H9 (cell line): ENCODE results near the gene HOXA1. TPM values are rescaled to one million over a fixed set of nuclear protein-coding genes. Genes with fewer than 3 reads are reported as not detected.

Experiments used
- DNase-seq: peaks from one replicate; pipeline ENCODE4 v3.0.0-alpha.2; 2017
- H2AFZ ChIP-seq: one replicate; pipeline ENCODE4 v1.6.1; 2013; ENCODE audit warnings: mild to moderate bottlenecking, low read length, control low read depth, moderate library complexity
- H2AK5ac ChIP-seq: 2 replicates; pipeline ENCODE4 v1.6.1; 2013; ENCODE audit warnings: low read length, control low read depth, mixed read lengths; ENCODE audit not compliant: insufficient read length
- H2BK120ac ChIP-seq: one replicate; pipeline ENCODE4 v1.6.1; 2013; ENCODE audit warnings: low read depth, mild to moderate bottlenecking, low read length, control low read depth, inconsistent platforms; ENCODE audit not compliant: poor library complexity, severe bottlenecking
- H2BK12ac ChIP-seq: 2 replicates; pipeline ENCODE4 v1.6.1; 2013; ENCODE audit warnings: low read length, control low read depth, mixed read lengths, low read depth; ENCODE audit not compliant: insufficient read length
- H2BK15ac ChIP-seq: 2 replicates; pipeline ENCODE4 v1.6.1; 2013; ENCODE audit warnings: low read depth, low read length, control low read depth
- H2BK20ac ChIP-seq: one replicate; pipeline ENCODE4 v1.6.1; 2013; ENCODE audit warnings: low read depth, mild to moderate bottlenecking, low read length, control low read depth, inconsistent platforms; ENCODE audit not compliant: poor library complexity, severe bottlenecking
- H2BK5ac ChIP-seq: 2 replicates; pipeline ENCODE4 v1.6.1; 2013; ENCODE audit warnings: low read length, control low read depth, mixed read lengths; ENCODE audit not compliant: insufficient read length
- H3K14ac ChIP-seq: 2 replicates; pipeline ENCODE4 v1.6.1; 2013; ENCODE audit warnings: low read length, control low read depth; ENCODE audit not compliant: insufficient read depth
- H3K18ac ChIP-seq: 2 replicates; pipeline ENCODE4 v1.6.1; 2013; ENCODE audit warnings: low read depth, mild to moderate bottlenecking, mixed read lengths, low read length, control low read depth; ENCODE audit not compliant: insufficient read length
- H3K23ac ChIP-seq: 2 replicates; pipeline ENCODE4 v1.6.1; 2013; ENCODE audit warnings: low read length, control low read depth, mixed read lengths, low read depth; ENCODE audit not compliant: insufficient read length
- H3K23me2 ChIP-seq: 2 replicates; pipeline ENCODE4 v1.6.1; 2013; ENCODE audit warnings: low read depth, mild to moderate bottlenecking, mixed read lengths, low read length, control low read depth; ENCODE audit not compliant: insufficient read length, poor library complexity, severe bottlenecking
- H3K27ac ChIP-seq: 2 replicates; pipeline ENCODE4 v1.5.1; 2013; ENCODE audit warnings: low read length, control low read depth, mixed read lengths, low read depth; ENCODE audit not compliant: insufficient read length
- H3K27me3 ChIP-seq: 2 replicates; pipeline ENCODE4 v1.6.1; 2013; ENCODE audit warnings: low read length, control low read depth, inconsistent platforms; ENCODE audit not compliant: insufficient read depth
- H3K4ac ChIP-seq: 2 replicates; pipeline ENCODE4 v1.6.1; 2013; ENCODE audit warnings: low read depth, mild to moderate bottlenecking, control low read depth, inconsistent platforms, low read length, moderate library complexity
- H3K4me1 ChIP-seq: 2 replicates; pipeline ENCODE4 v1.6.1; 2013; ENCODE audit warnings: low read length, control low read depth, inconsistent platforms; ENCODE audit not compliant: insufficient read depth
- H3K4me2 ChIP-seq: 2 replicates; pipeline ENCODE4 v1.6.1; 2013; ENCODE audit warnings: low read length, control low read depth, mixed read lengths; ENCODE audit not compliant: insufficient read length, insufficient read depth
- H3K56ac ChIP-seq: 2 replicates; pipeline ENCODE4 v1.6.1; 2013; ENCODE audit warnings: low read depth, mild to moderate bottlenecking, mixed read lengths, low read length, control low read depth; ENCODE audit not compliant: insufficient read length
- H3K79me1 ChIP-seq: 2 replicates; pipeline ENCODE4 v1.6.1; 2013; ENCODE audit warnings: low read depth, mild to moderate bottlenecking, moderate library complexity, low read length, control low read depth, inconsistent platforms; ENCODE audit not compliant: insufficient read depth, poor library complexity, severe bottlenecking
- H3K79me2 ChIP-seq: 2 replicates; pipeline ENCODE4 v1.6.1; 2013; ENCODE audit warnings: low read length, control low read depth, inconsistent platforms; ENCODE audit not compliant: insufficient read depth
- H3K9ac ChIP-seq: 2 replicates; pipeline ENCODE4 v1.6.1; 2013; ENCODE audit warnings: low read length, control low read depth, mixed read lengths; ENCODE audit not compliant: insufficient read length; ENCODE audit errors: extremely low read depth
- H3K9me3 ChIP-seq: one replicate; pipeline ENCODE4 v1.6.1; 2013; ENCODE audit warnings: low read depth, low read length, inconsistent platforms; ENCODE audit not compliant: control insufficient read depth
- H3T11ph ChIP-seq: one replicate; pipeline ENCODE4 v1.6.1; 2013; ENCODE audit warnings: mild to moderate bottlenecking, low read length, control low read depth, inconsistent platforms
- H4K20me1 ChIP-seq: one replicate; pipeline ENCODE4 v1.6.1; 2013; ENCODE audit not compliant: control insufficient read depth, insufficient read length, insufficient read depth
- H4K5ac ChIP-seq: 2 replicates; pipeline ENCODE4 v1.6.1; 2013; ENCODE audit warnings: low read depth, mild to moderate bottlenecking, mixed read lengths, low read length, control low read depth; ENCODE audit not compliant: insufficient read length
- H4K8ac ChIP-seq: replicated peaks from 2 replicates; pipeline ENCODE4 v1.6.1; 2013; ENCODE audit warnings: low read length, control low read depth, mixed read lengths, low read depth; ENCODE audit not compliant: insufficient read length
- H4K91ac ChIP-seq: 2 replicates; pipeline ENCODE4 v1.6.1; 2013; ENCODE audit warnings: low read depth, mild to moderate bottlenecking, moderate library complexity, mixed read lengths, low read length, control low read depth; ENCODE audit not compliant: insufficient read length
- H3K27ac Mint-ChIP-seq, 3 experiments: 2 replicates in 2 of 3; 3 replicates in 1 of 3; pipeline ENCODE4 v1.8.0; 2020 to 2021; ENCODE audit warnings: mixed read lengths in 3 of 3, mild to moderate bottlenecking in 1 of 3, moderate library complexity in 1 of 3
- H3K27me3 Mint-ChIP-seq: 2 replicates; pipeline ENCODE4 v1.8.0; 2021; ENCODE audit warnings: low read depth, mild to moderate bottlenecking, moderate library complexity, mixed read lengths
- H3K36me3 Mint-ChIP-seq, 3 experiments: 2 replicates in 2 of 3; 3 replicates in 1 of 3; pipeline ENCODE4 v1.8.0; 2020 to 2021; ENCODE audit warnings: low read depth in 3 of 3, mixed read lengths in 3 of 3; ENCODE audit not compliant: insufficient read depth in 1 of 3
- H3K4me1 Mint-ChIP-seq, 2 experiments: 2 replicates each; pipeline ENCODE4 v1.8.0; 2020; ENCODE audit warnings: mixed read lengths in 2 of 2
- H3K4me3 Mint-ChIP-seq, 2 experiments: 2 replicates in 1 of 2; 3 replicates in 1 of 2; pipeline ENCODE4 v1.8.0; 2020 to 2021; ENCODE audit warnings: mild to moderate bottlenecking in 2 of 2, mixed read lengths in 2 of 2, moderate library complexity in 1 of 2
- H3K9me3 Mint-ChIP-seq, 2 experiments: 2 replicates in 1 of 2; 3 replicates in 1 of 2; pipeline ENCODE4 v1.8.0; 2020; ENCODE audit warnings: mild to moderate bottlenecking in 2 of 2, mixed read lengths in 2 of 2, moderate library complexity in 1 of 2
- WGBS: extraction: QIAGEN DNeasy Blood & Tissue Kit; methylation state at CpG from one replicate; pipeline ENCODE4 v1.1.7; 2013; ENCODE audit warnings: missing lambda C conversion rate, low lambda C conversion rate, mixed read lengths; ENCODE audit not compliant: insufficient read length; ENCODE audit errors: extremely low coverage; 5-methylcytosine and 5-hydroxymethylcytosine counted together
- total RNA-seq: library from RNA; stranded (reverse); gene quantifications from 2 replicates; pipeline ENCODE4 v1.2.1, GENCODE V29; 2021
- TF ChIP-seq, protein P1 (sequence below): fragments of 200-600 bp; sonication (generic); conservative IDR thresholded peaks from 3 replicates; pipeline ENCODE4 v1.8.0; 2021; ENCODE audit warnings: antibody characterized with exemption, mild to moderate bottlenecking

The HOXA1 gene
- total RNA-seq, 1 experiment from 2014 or later, result not detected

DNA sequence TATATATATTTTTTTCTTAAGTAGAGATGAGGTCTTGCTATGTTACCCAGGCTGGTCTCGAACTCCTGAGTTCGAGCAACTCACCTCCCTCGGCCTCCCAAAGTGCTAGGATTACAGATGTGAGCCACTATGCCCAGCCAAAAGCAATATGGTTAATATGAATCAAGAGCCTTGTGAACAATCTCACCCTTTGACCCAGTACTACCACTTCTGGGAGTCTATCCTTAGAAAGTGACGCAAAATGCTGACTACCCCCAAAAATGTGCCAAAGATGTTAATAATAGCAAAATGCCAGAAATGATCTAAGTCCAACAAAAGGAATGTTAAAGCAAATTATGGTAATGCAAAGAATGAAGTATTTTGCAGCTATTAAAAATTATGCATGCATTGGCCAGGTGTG, 44.3 kb downstream of the HOXA1 start:
- TF ChIP-seq, protein P1, sequence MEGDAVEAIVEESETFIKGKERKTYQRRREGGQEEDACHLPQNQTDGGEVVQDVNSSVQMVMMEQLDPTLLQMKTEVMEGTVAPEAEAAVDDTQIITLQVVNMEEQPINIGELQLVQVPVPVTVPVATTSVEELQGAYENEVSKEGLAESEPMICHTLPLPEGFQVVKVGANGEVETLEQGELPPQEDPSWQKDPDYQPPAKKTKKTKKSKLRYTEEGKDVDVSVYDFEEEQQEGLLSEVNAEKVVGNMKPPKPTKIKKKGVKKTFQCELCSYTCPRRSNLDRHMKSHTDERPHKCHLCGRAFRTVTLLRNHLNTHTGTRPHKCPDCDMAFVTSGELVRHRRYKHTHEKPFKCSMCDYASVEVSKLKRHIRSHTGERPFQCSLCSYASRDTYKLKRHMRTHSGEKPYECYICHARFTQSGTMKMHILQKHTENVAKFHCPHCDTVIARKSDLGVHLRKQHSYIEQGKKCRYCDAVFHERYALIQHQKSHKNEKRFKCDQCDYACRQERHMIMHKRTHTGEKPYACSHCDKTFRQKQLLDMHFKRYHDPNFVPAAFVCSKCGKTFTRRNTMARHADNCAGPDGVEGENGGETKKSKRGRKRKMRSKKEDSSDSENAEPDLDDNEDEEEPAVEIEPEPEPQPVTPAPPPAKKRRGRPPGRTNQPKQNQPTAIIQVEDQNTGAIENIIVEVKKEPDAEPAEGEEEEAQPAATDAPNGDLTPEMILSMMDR, result no peak
- no CpG with 5 or more reads among the region's 4 CpGs for WGBS
- H2BK5ac ChIP-seq, result no peak overlapping the region
- H3K4me1 ChIP-seq, result no peaks in the 10 kb centered on the region
- no peak overlapping the region for H3K4me2 ChIP-seq
- no peak overlapping the region for H2BK120ac ChIP-seq
- no peak overlapping the region for H3K9ac ChIP-seq
- no peak overlapping the region for H2BK15ac ChIP-seq
- H3K79me1 ChIP-seq, result no peaks in the 10 kb centered on the region
- H3K9me3 Mint-ChIP-seq, result 0 out of 5 replicates have a peak, but pooled peaks cover 0 to under 1% of the 10 kb centered on the region in 2 experiments
- DNase-seq, result no peak
- H3K14ac ChIP-seq, result no peak overlapping the region
- H3K56ac ChIP-seq, result no peak overlapping the region
- H3K4ac ChIP-seq, result no peak overlapping the region
- H3T11ph ChIP-seq, result no peak overlapping the region
- H3K4me1 Mint-ChIP-seq, result peaks cover 6 to 8% of the 10 kb centered on the region in 2 experiments
- no peak overlapping the region for H3K18ac ChIP-seq
- no peak overlapping the region for H3K27ac ChIP-seq
- H3K36me3 Mint-ChIP-seq, result no peaks in the 10 kb centered on the region
- H4K5ac ChIP-seq, result no peak overlapping the region
- H3K23ac ChIP-seq, result no peak overlapping the region
- no peak overlapping the region for H2BK12ac ChIP-seq
- no peak overlapping the region for H3K27ac Mint-ChIP-seq
- H4K8ac ChIP-seq, result no peak overlapping the region
- H4K20me1 ChIP-seq, result no peaks in the 10 kb centered on the region
- no peaks in the 10 kb centered on the region for H3K79me2 ChIP-seq
- H3K27me3 ChIP-seq, result no peaks in the 10 kb centered on the region
- H3K27me3 Mint-ChIP-seq, result no peaks in the 10 kb centered on the region
- no peak overlapping the region for H2AFZ ChIP-seq
- no peak overlapping the region for H3K4me3 Mint-ChIP-seq
- no peak overlapping the region for H2AK5ac ChIP-seq
- H3K9me3 ChIP-seq, result no peaks in the 10 kb centered on the region
- no peak overlapping the region for H2BK20ac ChIP-seq
- H3K23me2 ChIP-seq, result no peaks in the 10 kb centered on the region
- no peak overlapping the region for H4K91ac ChIP-seq
